Measurements from ENCODE around the gene CELF4.

Gene CELF4

GRCh38 chr18:37524498-37525261 is 40.9 kb downstream of the CELF4 start:
- DNase-seq (ENCODE audit: low spot score): no peak

GRCh38 chr18:37524139-37524497 is 41.5 kb downstream of the CELF4 start:
- DNase-seq (ENCODE audit: low spot score): no peak

- DNase-seq (ENCODE audit: low spot score): no peak
These were observed 43.8 kb downstream of the CELF4 start for GRCh38 chr18:37521510-37522465.

- no peak for DNase-seq (ENCODE audit: low spot score)
These were observed 45.1 kb downstream of the CELF4 start for GRCh38 chr18:37520508-37520907.

- DNase-seq (ENCODE audit: low spot score): no peak
These were observed 46.0 kb downstream of the CELF4 start for GRCh38 chr18:37519510-37520135.

GRCh38 chr18:37516361-37516853 is 49.2 kb downstream of the CELF4 start:
- DNase-seq (ENCODE audit: low spot score): no peak

GRCh38 chr18:37514953-37515352 is 50.6 kb downstream of the CELF4 start:
- DNase-seq (ENCODE audit: low spot score): no peak

GRCh38 chr18:37512400-37512799 is 53.2 kb downstream of the CELF4 start:
- DNase-seq (ENCODE audit: low spot score): no peak

- DNase-seq (ENCODE audit: low spot score): no peak
These were observed 53.8 kb downstream of the CELF4 start for GRCh38 chr18:37511721-37512298.

- no peak for DNase-seq (ENCODE audit: low spot score)
These were observed 56.0 kb downstream of the CELF4 start for GRCh38 chr18:37509600-37509999.

GRCh38 chr18:37508207-37508606 is 57.4 kb downstream of the CELF4 start:
- no peak for DNase-seq (ENCODE audit: low spot score)

GRCh38 chr18:37507239-37507638 is 58.4 kb downstream of the CELF4 start:
- DNase-seq (ENCODE audit: low spot score): no peak

- no peak for DNase-seq (ENCODE audit: low spot score)
These were observed 59.6 kb downstream of the CELF4 start for GRCh38 chr18:37506001-37506400.

- DNase-seq (ENCODE audit: low spot score): no peak
These were observed 60.3 kb downstream of the CELF4 start for GRCh38 chr18:37505321-37505720.

- DNase-seq (ENCODE audit: low spot score): no peak
These were observed 63.0 kb downstream of the CELF4 start for GRCh38 chr18:37502601-37503000.

- DNase-seq (ENCODE audit: low spot score): no peak
These were observed 63.6 kb downstream of the CELF4 start for GRCh38 chr18:37502036-37502435.

GRCh38 chr18:37501136-37501535 is 64.5 kb downstream of the CELF4 start:
- DNase-seq (ENCODE audit: low spot score): no peak

- no peak for DNase-seq (ENCODE audit: low spot score)
These were observed 65.7 kb downstream of the CELF4 start for GRCh38 chr18:37499913-37500312.

- no peak for DNase-seq (ENCODE audit: low spot score)
These were observed 66.6 kb downstream of the CELF4 start for GRCh38 chr18:37499044-37499443.

- DNase-seq (ENCODE audit: low spot score): no peak
These were observed 67.6 kb downstream of the CELF4 start for GRCh38 chr18:37497853-37498518.

- no peak for DNase-seq (ENCODE audit: low spot score)
These were observed 69.0 kb downstream of the CELF4 start for GRCh38 chr18:37496568-37496967.

GRCh38 chr18:37495354-37495753 is 70.2 kb downstream of the CELF4 start:
- no peak for DNase-seq (ENCODE audit: low spot score)

All from GM03348 (cell line).